RWPE2 (cell line): ENCODE measurements around the gene SMIM45.
A peak's percentile ranks its signal among the peaks of the same experiment; 100 is the strongest.

Source experiments
- ATAC-seq: fragments of 200-7000 bp; cut with Tn5 transposase; 3 replicates; pipeline ENCODE4 v1.9.1; 2021; ENCODE audit warnings: low read depth
- DNase-seq: peaks from one replicate; pipeline ENCODE4 v3.0.0-alpha.2; 2020; ENCODE audit warnings: low spot score
- H3K27ac ChIP-seq: fragments of 450-650 bp; 2 replicates; pipeline ENCODE4 v1.5.1; 2017; ENCODE audit warnings: mild to moderate bottlenecking; ENCODE audit not compliant: poor library complexity, severe bottlenecking
- H3K27me3 ChIP-seq: fragments of 250-450 bp; sonication (Bioruptor Pico); 2 replicates; pipeline ENCODE4 v1.5.1; 2021; ENCODE audit warnings: mild to moderate bottlenecking, moderate library complexity; ENCODE audit not compliant: insufficient read depth, poor library complexity, severe bottlenecking
- H3K36me3 ChIP-seq: fragments of 250-450 bp; sonication (Bioruptor Pico); 2 replicates; pipeline ENCODE4 v1.5.1; 2020; ENCODE audit warnings: low read depth, mild to moderate bottlenecking, moderate library complexity
- H3K4me1 ChIP-seq: fragments of 250-450 bp; sonication (Bioruptor Pico); 2 replicates; pipeline ENCODE4 v1.5.1; 2021; ENCODE audit warnings: mild to moderate bottlenecking, moderate library complexity; ENCODE audit not compliant: insufficient read depth, poor library complexity, severe bottlenecking
- H3K4me3 ChIP-seq: fragments of 250-450 bp; sonication (Bioruptor Pico); 2 replicates; pipeline ENCODE4 v1.5.1; 2021; ENCODE audit warnings: mild to moderate bottlenecking, moderate library complexity; ENCODE audit not compliant: severe bottlenecking
- H3K9me3 ChIP-seq: fragments of 250-450 bp; sonication (Bioruptor Pico); 2 replicates; pipeline ENCODE4 v1.5.1; 2021; ENCODE audit warnings: mild to moderate bottlenecking, moderate library complexity; ENCODE audit not compliant: severe bottlenecking
- TF ChIP-seq, protein P1 (sequence below): fragments of 450-650 bp; IDR thresholded peaks from one replicate; pipeline ENCODE4 v1.5.1; 2017; ENCODE audit warnings: mild to moderate bottlenecking, moderate library complexity; ENCODE audit not compliant: poor library complexity, severe bottlenecking

The SMIM45 gene

DNA sequence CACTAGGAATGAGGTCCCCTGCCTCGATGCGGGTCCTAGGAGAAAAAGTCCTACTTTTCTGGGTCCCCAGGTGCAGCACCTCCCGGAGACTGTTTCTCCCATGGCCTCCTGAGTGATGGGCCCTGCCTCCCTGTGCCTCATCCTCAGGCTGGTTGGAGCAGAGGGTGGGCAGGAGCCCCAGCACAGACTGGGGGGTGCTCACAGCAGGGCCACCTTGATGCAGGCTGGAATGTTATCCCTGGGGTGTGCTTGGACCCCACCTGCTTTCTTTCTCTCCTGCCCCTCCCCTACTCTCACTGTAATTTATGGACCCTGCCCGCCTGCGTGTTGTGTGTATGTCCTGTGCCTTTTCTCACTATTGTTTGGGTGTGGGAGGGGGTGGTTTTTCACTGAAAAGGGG lies 45.1 kb upstream of the SMIM45 start:
- peaks cover 22% of the 10 kb centered on the region for H3K27me3 ChIP-seq
- no peaks in the 10 kb centered on the region for H3K9me3 ChIP-seq
- no peak overlapping the region for H3K27ac ChIP-seq
- DNase-seq (no peak), ATAC-seq (no peak)
- TF ChIP-seq, protein P1, sequence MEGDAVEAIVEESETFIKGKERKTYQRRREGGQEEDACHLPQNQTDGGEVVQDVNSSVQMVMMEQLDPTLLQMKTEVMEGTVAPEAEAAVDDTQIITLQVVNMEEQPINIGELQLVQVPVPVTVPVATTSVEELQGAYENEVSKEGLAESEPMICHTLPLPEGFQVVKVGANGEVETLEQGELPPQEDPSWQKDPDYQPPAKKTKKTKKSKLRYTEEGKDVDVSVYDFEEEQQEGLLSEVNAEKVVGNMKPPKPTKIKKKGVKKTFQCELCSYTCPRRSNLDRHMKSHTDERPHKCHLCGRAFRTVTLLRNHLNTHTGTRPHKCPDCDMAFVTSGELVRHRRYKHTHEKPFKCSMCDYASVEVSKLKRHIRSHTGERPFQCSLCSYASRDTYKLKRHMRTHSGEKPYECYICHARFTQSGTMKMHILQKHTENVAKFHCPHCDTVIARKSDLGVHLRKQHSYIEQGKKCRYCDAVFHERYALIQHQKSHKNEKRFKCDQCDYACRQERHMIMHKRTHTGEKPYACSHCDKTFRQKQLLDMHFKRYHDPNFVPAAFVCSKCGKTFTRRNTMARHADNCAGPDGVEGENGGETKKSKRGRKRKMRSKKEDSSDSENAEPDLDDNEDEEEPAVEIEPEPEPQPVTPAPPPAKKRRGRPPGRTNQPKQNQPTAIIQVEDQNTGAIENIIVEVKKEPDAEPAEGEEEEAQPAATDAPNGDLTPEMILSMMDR = no peak
- no peaks in the 10 kb centered on the region for H3K4me1 ChIP-seq
- H3K36me3 ChIP-seq = peaks cover 40% of the 10 kb centered on the region
- H3K4me3 ChIP-seq = no peak overlapping the region

DNA sequence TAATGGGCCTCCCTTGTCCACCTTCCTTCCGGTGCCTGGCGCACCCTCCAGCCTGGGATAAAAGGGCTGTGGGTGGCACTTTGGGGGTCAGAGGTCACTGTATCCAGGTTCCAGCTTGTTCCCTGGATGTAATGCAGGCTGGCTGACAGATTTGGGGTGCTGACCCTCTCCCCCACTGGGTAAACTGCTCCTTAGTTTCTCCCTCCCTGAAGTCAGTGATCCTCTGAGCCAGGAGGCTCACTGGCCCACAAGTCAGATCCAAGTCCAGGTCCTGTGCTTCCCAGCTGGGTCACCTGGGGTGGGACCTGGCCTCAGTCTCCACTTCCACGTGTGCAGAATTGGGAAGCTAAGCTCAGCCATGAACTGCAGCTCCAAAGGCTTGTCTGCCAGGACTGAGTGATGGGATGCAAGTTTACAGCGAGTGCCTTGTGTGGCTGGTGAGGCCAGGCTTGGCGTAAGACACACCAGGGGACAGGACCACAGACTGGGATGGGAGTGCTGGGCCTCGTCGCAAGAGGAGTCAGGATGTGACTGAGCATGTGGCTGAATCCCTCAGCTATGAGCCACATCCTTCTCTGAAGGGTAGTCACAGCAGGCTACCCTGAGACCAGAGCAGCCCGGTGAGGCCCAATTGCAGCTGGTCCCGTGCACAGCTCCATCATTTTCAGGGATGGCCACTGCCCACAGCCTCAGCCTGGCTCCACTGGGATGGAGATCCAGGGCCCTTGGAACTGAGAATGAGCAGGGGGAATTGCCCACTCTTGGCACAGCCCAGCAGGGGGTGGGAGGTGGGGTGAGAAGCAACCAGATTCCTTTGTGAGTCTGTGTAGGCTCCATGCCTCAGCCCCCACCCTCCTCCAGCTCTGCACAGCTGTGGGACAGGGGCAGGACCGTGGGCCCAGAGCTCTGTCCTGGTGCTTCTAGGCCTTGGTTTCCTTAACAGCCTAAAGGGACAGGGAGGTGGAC lies 44.2 kb upstream of the SMIM45 start:
- Histone ChIP-seq H3K4me1 (no peaks in the 10 kb centered on the region), H3K36me3 (peaks cover 31% of the 10 kb centered on the region), H3K9me3 (no peaks in the 10 kb centered on the region), H3K27ac (no peak overlapping the region), H3K27me3 (peaks cover 31% of the 10 kb centered on the region), H3K4me3 (no peak overlapping the region)
- TF ChIP-seq, protein P1 = no peak
- ATAC-seq = peak; percentile 11; the same call in 2 of the 3 replicates
- DNase-seq = no peak

DNA sequence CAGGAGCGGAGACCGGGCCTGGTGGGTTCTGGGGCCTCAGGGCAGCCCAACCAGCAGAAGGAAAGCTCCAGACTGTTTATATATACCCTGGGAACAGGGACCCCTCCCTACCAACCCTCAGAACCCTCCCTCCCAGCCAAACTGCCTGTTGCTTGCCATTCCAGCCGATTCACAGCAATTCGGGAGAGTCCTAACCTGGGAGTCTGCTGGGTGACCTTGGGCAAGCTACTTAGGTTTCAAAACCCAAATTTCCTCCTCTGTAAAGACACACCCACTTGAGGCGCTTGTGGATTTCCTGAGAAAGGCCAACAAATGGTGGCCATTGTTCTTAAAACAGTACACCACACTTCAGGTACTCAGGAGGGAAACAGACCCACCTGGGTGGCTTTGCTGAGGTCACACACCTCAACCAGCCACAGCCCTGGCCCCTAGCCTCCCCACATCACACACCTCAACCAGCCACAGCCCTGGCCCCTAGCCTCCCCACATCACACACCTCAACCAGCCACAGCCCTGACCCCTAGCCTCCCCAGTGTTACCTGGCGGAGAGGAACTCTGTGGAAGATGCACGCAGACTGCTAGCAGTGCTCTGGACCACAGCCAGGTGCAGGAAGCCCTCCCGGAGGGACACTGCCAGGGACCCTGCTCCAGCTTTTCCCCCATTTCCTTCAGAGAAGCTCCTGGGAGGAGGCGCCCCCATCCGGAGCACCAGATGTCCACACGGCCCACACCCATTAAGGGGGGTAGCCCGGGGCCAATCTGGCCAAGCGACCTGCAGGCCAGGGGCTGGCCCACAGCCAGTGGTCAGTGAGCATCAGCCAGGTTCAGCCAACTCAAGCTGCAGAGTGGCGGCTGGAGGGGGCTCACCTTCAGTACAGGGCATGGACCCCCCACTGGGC lies 43.3 kb upstream of the SMIM45 start:
- Histone ChIP-seq H3K36me3 (peaks cover 22% of the 10 kb centered on the region), H3K27ac (no peak overlapping the region), H3K4me1 (no peaks in the 10 kb centered on the region), H3K27me3 (peaks cover 40% of the 10 kb centered on the region), H3K9me3 (no peaks in the 10 kb centered on the region), H3K4me3 (no peak overlapping the region)
- TF ChIP-seq, protein P1 = no peak
- ATAC-seq = no peak; the same call in 1 of the 3 replicates
- DNase-seq = no peak

DNA sequence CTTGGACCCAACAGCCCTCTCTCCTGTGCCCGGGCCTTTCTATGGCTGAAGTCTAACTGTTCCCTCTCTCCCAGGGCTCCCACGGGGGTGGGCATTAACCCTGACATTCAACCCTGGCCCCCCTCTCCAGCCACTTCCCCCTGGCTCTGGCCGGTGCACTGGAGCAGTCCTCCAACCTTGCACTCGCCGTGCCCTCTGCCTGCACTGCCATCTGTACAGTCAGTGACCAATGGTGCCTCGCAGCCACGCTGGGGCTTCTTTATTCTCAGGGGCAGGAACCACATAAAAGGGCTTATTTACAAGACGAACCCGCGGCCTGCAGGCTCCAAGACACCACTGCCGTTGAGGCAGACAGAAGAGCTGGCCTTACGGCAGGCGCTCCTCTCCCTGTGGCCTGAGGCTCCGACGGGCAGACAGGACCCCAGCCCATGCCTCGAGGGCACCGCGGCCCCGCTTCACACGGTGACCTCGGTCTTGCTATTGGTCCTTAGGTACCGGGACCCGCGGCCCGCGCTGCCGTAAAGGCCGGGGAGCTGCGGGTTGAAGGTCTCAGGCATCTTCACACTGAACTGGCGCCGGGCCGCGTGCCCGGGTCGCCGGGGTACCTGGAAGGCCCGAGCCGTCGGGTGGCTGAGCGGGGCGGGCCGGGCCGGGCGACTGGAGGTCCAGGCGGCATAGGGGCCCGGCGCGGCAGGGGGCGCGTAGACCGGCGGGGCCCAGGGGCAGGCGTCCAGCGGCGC lies 42.5 kb upstream of the SMIM45 start:
- ATAC-seq (no peak; the same call in 2 of the 3 replicates), DNase-seq (no peak)
- Histone ChIP-seq H3K4me1 (no peaks in the 10 kb centered on the region), H3K9me3 (no peaks in the 10 kb centered on the region), H3K27ac (no peak overlapping the region), H3K4me3 (no peak overlapping the region), H3K27me3 (peaks cover 46% of the 10 kb centered on the region), H3K36me3 (peaks cover 14% of the 10 kb centered on the region)
- TF ChIP-seq, protein P1 = no peak
